NCI-H1930 (cell line): ENCODE data around the gene KLF7.
"Not testable (repeated sequence)": the region's sequence is repeated elsewhere in the genome, so short reads cannot be mapped to it uniquely, and the experiment has no call there.

Experiments used
- DNase-seq, 2 experiments: peaks; one replicate each; lab custom pipeline; 2025; lab: John Stamatoyannopoulos, UW

KLF7 gene

DNA sequence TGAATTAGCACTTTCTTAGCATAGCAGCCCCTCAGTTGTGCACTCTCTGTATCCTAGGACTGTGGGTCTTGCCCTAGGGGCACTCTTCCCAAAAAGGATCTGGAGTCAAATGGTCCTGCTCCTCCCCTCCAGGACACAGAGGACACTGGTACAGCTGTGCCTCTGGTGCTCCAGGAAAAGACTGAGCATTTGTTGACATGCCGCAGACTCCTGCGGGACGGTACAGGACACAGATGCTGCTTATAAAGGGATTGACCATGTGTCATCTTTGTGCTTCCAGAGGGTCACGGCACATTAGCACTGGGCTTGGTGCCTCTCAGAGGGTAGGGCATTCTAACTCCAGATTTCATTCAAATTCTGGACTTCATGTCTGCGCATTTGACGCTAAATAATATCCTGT is 110.5 kb downstream of the KLF7 start:
- DNase-seq: no peak

- DNase-seq: no peak
Measured at GRCh38 chr2:207054521-207054920, 111.2 kb downstream of the KLF7 start.

DNA sequence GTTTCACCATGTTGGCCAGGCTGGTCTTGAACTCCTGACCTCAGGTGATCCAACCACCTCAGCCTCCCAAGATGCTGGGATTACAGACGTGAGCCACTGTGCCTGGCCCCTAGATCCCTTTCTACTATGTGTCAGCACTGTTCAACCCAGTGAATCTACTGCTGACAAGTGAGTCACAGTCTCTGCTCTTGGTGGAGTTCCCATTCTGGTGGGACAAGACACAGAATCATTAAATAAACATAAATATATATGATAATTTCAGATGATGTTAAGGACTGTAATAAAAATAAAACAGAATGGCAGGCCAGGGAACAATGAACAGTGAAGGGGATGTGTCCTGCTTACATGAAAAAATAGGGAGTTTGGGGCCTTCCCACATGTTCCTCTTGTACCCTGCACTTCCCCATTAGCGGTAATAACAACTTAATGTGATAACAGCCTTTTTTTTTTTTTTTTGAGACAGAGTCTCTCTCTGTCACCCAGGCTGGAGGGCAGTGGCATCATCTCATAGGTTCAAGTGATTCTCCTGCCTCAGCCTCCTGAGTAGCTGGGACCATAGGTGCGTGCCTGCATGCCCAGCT is 114.3 kb downstream of the KLF7 start:
- DNase-seq: no peak

DNA sequence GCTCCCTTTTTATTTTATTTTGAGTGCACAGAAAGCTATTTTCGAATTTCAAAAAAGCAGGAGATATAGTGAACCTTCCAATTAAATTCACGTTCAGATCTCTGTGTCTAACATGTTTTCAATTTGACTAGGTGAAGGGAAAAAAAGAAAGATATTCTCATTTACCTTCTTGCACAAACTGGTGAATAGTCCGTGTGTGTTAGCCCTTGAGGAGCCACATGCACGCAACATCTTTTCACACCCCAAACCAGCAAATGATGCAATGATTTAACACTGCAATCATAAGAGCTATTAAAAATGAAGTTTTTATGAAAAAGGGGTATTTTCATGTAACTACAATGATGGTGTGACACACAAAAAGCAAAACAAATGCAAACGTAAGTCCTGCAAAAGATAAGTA is 116.6 kb downstream of the KLF7 start:
- no peak for DNase-seq

DNA sequence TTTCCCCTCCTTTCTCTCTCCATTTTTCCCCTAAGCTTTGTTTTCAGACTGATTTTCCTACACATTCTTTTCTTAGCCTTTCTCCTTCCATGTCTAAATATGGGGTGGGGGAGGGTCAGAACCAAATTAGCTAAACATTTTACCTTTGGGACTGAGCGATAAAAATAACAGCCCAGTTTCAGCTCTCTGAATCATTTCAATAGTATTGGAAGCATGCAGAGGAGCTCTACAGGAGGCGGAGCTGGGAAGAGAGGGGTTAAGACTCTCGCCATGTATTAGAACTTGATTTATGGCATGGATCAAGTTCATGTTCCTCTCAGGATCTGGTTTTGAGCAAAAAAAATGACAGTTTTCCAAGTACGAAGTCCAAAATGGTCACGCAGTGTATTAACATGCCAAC is 117.3 kb downstream of the KLF7 start:
- no peak for DNase-seq

DNA sequence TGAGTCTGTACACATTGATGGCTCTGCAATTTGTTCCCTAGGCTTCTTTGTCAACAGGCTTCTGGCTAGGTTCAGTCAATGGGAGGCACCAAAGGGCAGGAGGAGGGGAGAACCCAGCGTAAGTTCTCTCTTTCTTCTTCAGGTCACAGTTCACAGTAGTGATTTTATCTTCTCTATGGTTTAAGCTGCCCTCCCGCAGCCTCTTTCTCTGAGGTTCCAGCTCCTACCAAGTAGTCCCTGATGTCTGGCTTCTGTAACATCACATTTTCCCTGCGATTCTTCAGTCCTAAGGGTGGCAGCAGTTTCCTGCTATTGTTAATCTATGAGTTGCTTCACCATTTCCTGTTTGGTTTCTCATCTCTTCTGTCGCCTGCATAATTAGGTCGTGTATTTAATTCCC is 119.0 kb downstream of the KLF7 start:
- DNase-seq: no peak

GRCh38 chr2:207045531-207045930 is 120.2 kb downstream of the KLF7 start:
- DNase-seq: no peak

- peak; percentile 24 to 57 for DNase-seq
Measured at GRCh38 chr2:207044379-207045362, 121.1 kb downstream of the KLF7 start.

- DNase-seq: peak; percentile 22 to 69
Measured at GRCh38 chr2:207042841-207043240, 122.9 kb downstream of the KLF7 start.

DNA sequence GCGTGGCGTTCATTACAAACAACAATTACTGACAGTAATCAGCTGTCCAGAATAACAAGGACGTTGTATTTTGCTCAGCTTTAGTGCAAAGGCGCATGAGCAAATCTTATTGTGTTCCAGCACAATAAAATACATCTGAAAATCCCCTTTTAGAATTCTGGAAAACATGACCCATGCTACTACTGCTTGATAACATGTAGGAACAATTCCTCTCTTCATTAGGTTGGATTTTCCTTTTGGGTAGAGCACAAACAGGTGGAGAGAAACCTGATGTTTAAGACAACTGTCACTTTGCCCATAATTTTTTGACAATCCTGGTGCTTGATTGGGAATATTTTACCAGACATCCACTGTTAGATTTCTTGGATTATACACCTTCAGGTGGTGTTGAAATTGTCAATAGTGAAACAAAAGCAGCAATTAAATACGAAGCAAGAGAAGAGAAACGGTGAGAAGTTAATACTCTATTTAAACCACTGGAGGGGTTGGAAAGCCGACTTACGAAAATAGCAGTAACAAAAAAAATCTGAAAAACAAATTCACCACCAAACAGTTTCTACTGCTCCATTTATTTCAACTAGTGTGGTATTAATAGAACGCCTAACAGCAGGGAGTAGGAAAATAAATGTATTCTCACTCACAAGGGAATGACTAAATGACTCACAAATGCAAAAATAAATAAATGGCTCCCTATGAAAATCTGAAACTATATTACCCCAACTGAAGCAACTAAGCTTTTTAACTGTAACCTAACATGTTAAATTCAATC is 123.8 kb downstream of the KLF7 start:
- DNase-seq: no peak

- no peak for DNase-seq
Measured at GRCh38 chr2:207041279-207041678, 124.5 kb downstream of the KLF7 start.

GRCh38 chr2:207040696-207041095 is 125.1 kb downstream of the KLF7 start:
- no peak for DNase-seq

- DNase-seq: no peak
Measured at GRCh38 chr2:207039225-207039624, 126.5 kb downstream of the KLF7 start.

DNA sequence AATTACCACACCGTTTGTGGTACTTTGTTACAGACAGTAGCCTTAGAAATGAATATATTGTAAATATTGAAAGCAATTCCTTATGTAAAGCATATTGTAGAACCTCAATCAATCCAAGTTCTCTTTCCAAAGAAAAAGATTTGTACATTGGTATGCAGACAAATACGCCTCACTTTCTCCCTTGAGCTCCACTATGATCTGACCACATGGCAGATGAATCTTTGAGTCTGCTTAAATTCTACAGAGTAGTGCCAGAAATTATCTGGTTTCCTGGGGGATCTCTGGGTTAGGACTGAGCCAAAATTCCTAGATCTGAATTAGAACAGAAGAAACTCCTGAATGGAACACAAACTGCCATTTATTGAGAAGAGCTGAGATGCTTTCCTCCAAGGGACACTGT is 127.4 kb downstream of the KLF7 start:
- no peak for DNase-seq

DNA sequence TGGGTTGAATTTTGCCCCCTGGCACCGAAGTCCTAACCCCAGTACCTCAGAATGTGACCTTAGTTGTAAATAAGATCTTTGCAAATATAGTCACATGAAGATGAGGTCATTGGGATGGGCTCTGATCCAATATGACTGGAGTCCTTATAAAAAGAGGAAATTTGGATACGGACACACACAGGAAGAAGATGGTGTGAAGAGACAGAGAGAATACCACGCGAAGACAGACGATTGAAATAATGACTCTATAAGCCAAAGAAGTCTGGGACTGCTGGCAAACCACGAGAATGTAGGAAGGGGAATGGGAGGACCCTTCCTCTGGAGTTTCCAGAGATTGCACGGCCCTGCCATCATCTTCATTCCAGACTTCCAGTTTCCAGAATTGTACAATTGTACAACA is 127.9 kb downstream of the KLF7 start:
- no peak for DNase-seq

DNA sequence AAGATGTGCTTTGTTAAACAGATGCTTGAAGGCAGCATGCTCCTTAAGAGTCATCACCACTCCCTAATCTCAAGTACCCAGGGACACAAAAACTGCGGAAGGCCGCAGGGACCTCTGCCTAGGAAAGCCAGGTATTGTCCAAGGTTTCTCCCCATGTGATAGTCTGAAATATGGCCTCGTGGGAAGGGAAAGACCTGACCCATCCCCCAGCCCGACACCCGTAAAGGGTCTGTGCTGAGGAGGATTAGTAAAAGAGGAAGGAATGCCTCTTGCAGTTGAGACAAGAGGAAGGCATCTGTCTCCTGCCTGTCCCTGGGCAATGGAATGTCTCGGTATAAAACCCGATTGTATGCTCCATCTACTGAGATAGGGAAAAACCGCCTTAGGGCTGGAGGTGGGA is 128.7 kb downstream of the KLF7 start:
- not testable (repeated sequence) for DNase-seq

GRCh38 chr2:207035875-207036274 is 129.9 kb downstream of the KLF7 start:
- DNase-seq: no peak

DNA sequence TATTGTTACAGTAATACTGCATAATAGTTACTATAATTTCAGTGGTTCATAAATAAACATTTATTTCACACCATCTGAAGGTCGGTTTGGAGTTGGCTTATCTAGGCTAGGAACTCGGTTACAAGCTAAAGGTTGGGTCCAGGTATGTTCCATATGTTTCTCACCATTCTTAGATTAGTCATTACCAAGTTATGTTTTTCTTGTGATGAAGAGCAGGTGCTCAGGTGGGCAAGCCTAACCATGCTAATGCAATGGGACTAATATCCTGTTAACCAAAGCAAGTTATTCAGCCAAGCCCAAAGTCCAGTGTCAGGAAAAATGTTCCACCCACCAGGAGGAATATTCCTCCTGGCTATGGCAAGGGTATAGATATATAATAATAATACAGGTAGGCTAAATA is 133.3 kb downstream of the KLF7 start:
- no peak for DNase-seq
